ENCODE measurements around the gene C19orf47.

The C19orf47 gene

GRCh38 chr19:40393894-40394815 is 46.0 kb upstream of the C19orf47 start:
- POLR2A ChIA-PET: interaction anchor here (0.8 kb wide), 1 partner anchor 9 kb away, joined by 3 read pairs; no protein-coding TSS in a partner anchor

DNA sequence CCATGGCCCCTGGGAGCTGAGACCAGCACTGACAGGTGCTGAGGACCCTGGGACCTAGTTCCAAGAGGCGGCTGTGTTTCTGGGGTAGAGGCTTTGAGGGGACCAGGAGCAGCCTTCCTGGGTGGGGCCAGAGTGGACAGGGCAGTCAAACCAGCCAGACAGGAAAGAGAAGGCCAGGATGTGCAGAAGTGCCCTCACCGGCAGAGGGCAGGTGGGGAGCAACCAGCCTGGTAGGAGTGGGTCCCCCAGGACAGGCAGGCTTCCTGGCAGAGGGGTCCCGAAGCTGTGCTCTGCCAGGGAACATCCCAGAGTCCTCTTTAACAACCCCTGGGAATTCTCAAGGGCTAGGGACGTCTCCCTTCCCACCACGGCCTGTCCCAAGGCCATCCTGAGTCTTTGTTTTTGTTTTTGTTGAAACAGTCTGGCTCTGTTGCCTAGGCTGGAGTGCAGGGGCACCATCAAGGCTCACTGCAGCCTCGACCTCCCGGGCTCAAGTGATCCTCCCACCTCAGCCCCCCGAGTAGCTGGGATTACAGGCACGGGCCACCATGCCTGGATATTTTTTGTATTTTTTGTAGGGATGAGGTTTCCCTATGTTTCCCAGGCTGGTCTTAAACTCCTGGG is 44.8 kb upstream of the C19orf47 start:
- POLR2A ChIA-PET: no interaction called here
- no peak for TF ChIP-seq CTCF (IDR thresholded peaks at IDR 0.05; ENCODE audit: control extremely low read depth, extremely low read depth, low read depth, missing control alignments)
- CTCF ChIA-PET: no interaction called here
- DNase-seq (ENCODE audit: extremely low spot score): no peak

More at GRCh38 chr19:40393894-40394815, 46.0 kb upstream of the C19orf47 start:
- DNase-seq (ENCODE audit: extremely low spot score): no peak
- no peak for TF ChIP-seq CTCF (IDR thresholded peaks at IDR 0.05; ENCODE audit: control extremely low read depth, extremely low read depth, low read depth, missing control alignments)
- CTCF ChIA-PET: interaction anchor here (1.6 kb wide), 1 partner anchor 70 kb away, joined by 6 read pairs; no protein-coding TSS in a partner anchor

- ChIA-PET POLR2A (no interaction called here), CTCF (no interaction called here)
- no peak for TF ChIP-seq CTCF (IDR thresholded peaks at IDR 0.05; ENCODE audit: control extremely low read depth, extremely low read depth, low read depth, missing control alignments)
- no peak for DNase-seq (ENCODE audit: extremely low spot score)
Measured at GRCh38 chr19:40392123-40392522, 43.9 kb upstream of the C19orf47 start.

DNA sequence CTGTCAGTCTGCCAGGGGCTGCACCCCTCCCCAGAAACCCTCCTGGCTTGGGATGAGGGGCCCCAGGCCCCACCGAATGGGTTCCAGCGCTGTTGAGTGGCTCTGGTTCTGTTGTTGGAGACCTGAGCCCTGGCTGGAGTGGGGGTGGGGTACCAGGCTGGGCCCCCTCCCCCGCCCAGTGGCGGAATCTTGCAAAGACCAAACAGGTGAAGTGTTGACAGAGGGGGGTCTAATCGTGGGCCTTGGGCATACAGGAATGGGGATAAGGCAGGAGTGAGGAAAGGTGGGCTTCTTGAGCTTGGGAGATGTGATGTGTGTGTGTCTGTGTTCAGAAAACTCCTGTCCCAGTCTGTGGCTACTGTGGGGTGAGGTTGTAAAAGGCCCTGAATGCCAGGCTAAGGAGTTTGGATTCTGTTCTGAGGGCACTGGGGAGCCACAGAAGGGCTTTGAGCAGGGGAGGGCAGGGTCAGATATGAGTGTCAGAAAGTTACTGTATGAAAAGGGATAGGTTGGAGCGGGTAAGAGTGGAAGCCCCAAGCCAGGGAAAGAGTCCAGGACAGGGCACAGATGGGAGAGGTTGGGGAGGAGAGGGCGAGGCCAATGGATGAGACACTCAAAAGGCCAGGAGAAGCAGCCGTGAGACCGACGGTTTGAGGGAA is 42.0 kb upstream of the C19orf47 start, which contains the start of gene HIPK4:
Gene HIPK4, minus strand, starts transcription at position 98 of the 659 bp plus-strand sequence. CDS start 279 bp downstream, outside the sequence.
- CTCF ChIA-PET: interaction anchor here (1.2 kb wide), 1 partner anchor 11 kb away, joined by 3 read pairs; no protein-coding TSS in a partner anchor
- DNase-seq (ENCODE audit: extremely low spot score): no peak
- POLR2A ChIA-PET: no interaction called here
- no peak for TF ChIP-seq CTCF (IDR thresholded peaks at IDR 0.05; ENCODE audit: control extremely low read depth, extremely low read depth, low read depth, missing control alignments)

- CTCF ChIA-PET: interaction anchor here (0.7 to 1.6 kb wide), 3 partner anchors 10 to 76 kb away, joined by 3 read pairs; partner anchors contain the start of gene BLVRB
- POLR2A ChIA-PET: no interaction called here
Measured at GRCh38 chr19:40389404-40390083, 41.3 kb upstream of the C19orf47 start.

More at GRCh38 chr19:40389404-40390083, 41.3 kb upstream of the C19orf47 start:
- no peak for TF ChIP-seq CTCF (IDR thresholded peaks at IDR 0.05; ENCODE audit: control extremely low read depth, extremely low read depth, low read depth, missing control alignments)
- no peak for DNase-seq (ENCODE audit: extremely low spot score)

All from GM10248 (cell line).